B cell (primary cell): ENCODE data around the gene CARS2.

Experiments used
- EZH2 ChIP-seq: IDR thresholded peaks from 2 replicates; pipeline ENCODE4 v1.6.1; 2012; ENCODE audit warnings: borderline replicate concordance, low read depth, mild to moderate bottlenecking, moderate library complexity, low read length; ENCODE audit not compliant: insufficient read depth, poor library complexity, severe bottlenecking
- TF ChIP-seq, protein P1 (sequence below): fragments of 200-600 bp; IDR thresholded peaks from one replicate; pipeline ENCODE4 v1.8.0; 2022; ENCODE audit warnings: antibody characterized with exemption, mild to moderate bottlenecking

DNA sequence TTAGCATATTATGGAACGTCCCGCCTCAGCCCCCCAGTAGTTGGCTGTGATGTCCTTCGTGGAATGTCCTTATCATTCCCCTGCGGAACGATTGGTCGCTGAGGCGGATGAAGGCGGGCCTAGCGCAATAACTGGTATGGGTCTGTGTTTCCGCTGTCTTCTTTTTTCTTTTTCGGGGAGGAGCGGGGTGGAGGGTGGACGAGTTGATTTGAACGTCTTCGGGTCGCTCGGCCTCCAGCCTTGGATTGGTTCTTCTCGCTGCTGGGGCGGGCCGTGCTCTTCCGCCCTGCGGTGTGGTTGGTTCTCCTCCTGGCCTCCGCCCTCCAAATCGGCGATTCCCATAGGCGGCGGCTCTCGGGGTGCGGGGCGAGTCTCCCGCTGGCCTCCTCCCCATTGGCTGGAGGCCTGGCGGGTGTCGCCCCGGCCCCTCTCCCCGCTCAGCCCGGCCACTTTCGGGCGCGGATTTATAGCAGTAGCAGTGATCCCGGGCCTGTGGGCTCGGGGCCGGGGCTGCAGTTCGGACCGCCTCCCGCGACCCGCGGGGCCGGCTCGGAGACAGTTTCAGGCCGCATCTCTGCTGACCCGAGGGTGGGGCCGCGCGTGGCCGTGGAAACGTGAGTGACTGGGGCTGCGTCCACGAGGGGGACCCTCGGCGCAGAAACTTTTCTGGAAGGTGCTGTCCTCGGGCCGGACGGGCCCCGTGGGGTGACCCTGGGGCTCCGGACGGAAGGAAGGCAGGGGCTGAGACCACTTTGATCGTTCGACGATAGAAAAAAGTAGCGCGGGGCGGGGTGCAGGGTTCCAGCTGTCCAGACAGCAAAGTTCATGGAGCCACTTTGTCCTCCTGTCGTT is 9.7 kb upstream of the CARS2 start:
- TF ChIP-seq, protein P1, sequence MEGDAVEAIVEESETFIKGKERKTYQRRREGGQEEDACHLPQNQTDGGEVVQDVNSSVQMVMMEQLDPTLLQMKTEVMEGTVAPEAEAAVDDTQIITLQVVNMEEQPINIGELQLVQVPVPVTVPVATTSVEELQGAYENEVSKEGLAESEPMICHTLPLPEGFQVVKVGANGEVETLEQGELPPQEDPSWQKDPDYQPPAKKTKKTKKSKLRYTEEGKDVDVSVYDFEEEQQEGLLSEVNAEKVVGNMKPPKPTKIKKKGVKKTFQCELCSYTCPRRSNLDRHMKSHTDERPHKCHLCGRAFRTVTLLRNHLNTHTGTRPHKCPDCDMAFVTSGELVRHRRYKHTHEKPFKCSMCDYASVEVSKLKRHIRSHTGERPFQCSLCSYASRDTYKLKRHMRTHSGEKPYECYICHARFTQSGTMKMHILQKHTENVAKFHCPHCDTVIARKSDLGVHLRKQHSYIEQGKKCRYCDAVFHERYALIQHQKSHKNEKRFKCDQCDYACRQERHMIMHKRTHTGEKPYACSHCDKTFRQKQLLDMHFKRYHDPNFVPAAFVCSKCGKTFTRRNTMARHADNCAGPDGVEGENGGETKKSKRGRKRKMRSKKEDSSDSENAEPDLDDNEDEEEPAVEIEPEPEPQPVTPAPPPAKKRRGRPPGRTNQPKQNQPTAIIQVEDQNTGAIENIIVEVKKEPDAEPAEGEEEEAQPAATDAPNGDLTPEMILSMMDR: peak; percentile 30
- TF ChIP-seq EZH2: no peak
